HEK293 (cell line): Measurements from ENCODE around the gene ECM2.

Experiments used
- CTCF ChIA-PET: fragments of 350-600 bp; formaldehyde crosslinking; extraction: SDS; loops from one replicate; lab custom pipeline; 2021; ENCODE audit warnings: antibody characterized with exemption; lab: Yijun Ruan, JAX
- POLR2A ChIA-PET: fragments of 300-600 bp; formaldehyde crosslinking; extraction: SDS; loops from one replicate; lab custom pipeline; 2020; ENCODE audit warnings: antibody characterized with exemption, inconsistent platforms; lab: Yijun Ruan, JAX
- H3K27ac ChIP-seq: fragments of 200-500 bp; sonication (Bioruptor generic); 2 replicates; pipeline ENCODE4 v1.5.1; 2014; ENCODE audit warnings: low read depth, low read length, control low read depth, inconsistent platforms; ENCODE audit errors: extremely low read depth
- H3K36me3 ChIP-seq, 2 experiments: fragments of 200-500 bp in 1 of 2; sonication (Bioruptor generic) in 1 of 2; 1 replicate in 1 of 2; 2 replicates in 1 of 2; pipeline ENCODE4 v1.5.1; 2014 to 2017; ENCODE audit warnings: inconsistent platforms in 2 of 2, low read length in 2 of 2; ENCODE audit not compliant: control insufficient read depth in 2 of 2, insufficient read depth in 1 of 2
- H3K4me1 ChIP-seq: fragments of 200-500 bp; sonication (Bioruptor generic); 2 replicates; pipeline ENCODE4 v1.5.1; 2014; ENCODE audit warnings: mild to moderate bottlenecking, low read length, inconsistent platforms; ENCODE audit not compliant: control insufficient read depth, insufficient read depth
- H3K4me3 ChIP-seq: 2 replicates; pipeline ENCODE4 v1.5.1; 2011; ENCODE audit warnings: low read depth, mild to moderate bottlenecking, control low read depth, low read length, moderate library complexity
- H3K9me3 ChIP-seq: fragments of 200-500 bp; sonication (Bioruptor generic); 2 replicates; pipeline ENCODE4 v1.5.1; 2014; ENCODE audit warnings: low read depth, low read length, inconsistent platforms; ENCODE audit not compliant: control insufficient read depth, insufficient read depth
- KLF9 ChIP-seq: fragments of 450-650 bp; formaldehyde crosslinking; IDR thresholded peaks from 2 replicates; pipeline ENCODE4 v1.5.1; 2016; ENCODE audit warnings: missing biosample characterization, missing genetic modification characterization, low read depth
- MEIS1 ChIP-seq: sonication (generic); formaldehyde crosslinking; IDR thresholded peaks from 2 replicates; pipeline ENCODE4 v1.8.1; 2022; ENCODE audit warnings: missing genetic modification reagents, mild to moderate bottlenecking, borderline replicate concordance
- TRIM28 ChIP-seq: IDR thresholded peaks from 2 replicates; pipeline ENCODE4 v1.6.1; 2011; ENCODE audit warnings: low read length, control low read depth, borderline replicate concordance
- ZNF239 ChIP-seq: fragments of 450-650 bp; formaldehyde crosslinking; IDR thresholded peaks from 2 replicates; pipeline ENCODE4 v1.5.1; 2016; ENCODE audit warnings: missing biosample characterization, missing genetic modification characterization
- ZNF530 ChIP-seq: fragments of 450-650 bp; formaldehyde crosslinking; IDR thresholded peaks from 2 replicates; pipeline ENCODE4 v1.5.1; 2016; ENCODE audit warnings: low read depth, missing biosample characterization, missing genetic modification characterization
- ZNF626 ChIP-seq: fragments of 450-650 bp; sonication (Bioruptor Pico); formaldehyde crosslinking; IDR thresholded peaks from 2 replicates; pipeline ENCODE4 v1.5.1; 2018; ENCODE audit warnings: missing biosample characterization, missing genetic modification characterization, inconsistent platforms
- ZNF629 ChIP-seq: fragments of 450-650 bp; formaldehyde crosslinking; IDR thresholded peaks from 2 replicates; pipeline ENCODE4 v1.5.1; 2017; ENCODE audit warnings: missing biosample characterization, missing genetic modification characterization
- TF ChIP-seq, protein P1 (sequence below): fragments of 450-650 bp; formaldehyde crosslinking; IDR thresholded peaks from 2 replicates; pipeline ENCODE4 v1.5.1; 2017; ENCODE audit warnings: missing biosample characterization, missing genetic modification characterization
- TF ChIP-seq, protein P2 (sequence below): fragments of 450-650 bp; formaldehyde crosslinking; IDR thresholded peaks from 2 replicates; pipeline ENCODE4 v1.5.1; 2016; ENCODE audit warnings: missing biosample characterization, missing genetic modification characterization
- TF ChIP-seq, protein P3 (sequence below): fragments of 450-650 bp; formaldehyde crosslinking; IDR thresholded peaks from 2 replicates; pipeline ENCODE4 v1.5.1; 2016; ENCODE audit warnings: missing biosample characterization, missing genetic modification characterization, low read depth
- TF ChIP-seq, protein P4 (sequence below): fragments of 450-650 bp; formaldehyde crosslinking; IDR thresholded peaks from 2 replicates; pipeline ENCODE4 v1.5.1; 2016; ENCODE audit warnings: missing biosample characterization, missing genetic modification characterization
- TF ChIP-seq, protein P5 (sequence below): fragments of 450-650 bp; formaldehyde crosslinking; IDR thresholded peaks from 2 replicates; pipeline ENCODE4 v1.5.1; 2016; ENCODE audit warnings: missing biosample characterization, missing genetic modification characterization, low read depth

The ECM2 gene

DNA sequence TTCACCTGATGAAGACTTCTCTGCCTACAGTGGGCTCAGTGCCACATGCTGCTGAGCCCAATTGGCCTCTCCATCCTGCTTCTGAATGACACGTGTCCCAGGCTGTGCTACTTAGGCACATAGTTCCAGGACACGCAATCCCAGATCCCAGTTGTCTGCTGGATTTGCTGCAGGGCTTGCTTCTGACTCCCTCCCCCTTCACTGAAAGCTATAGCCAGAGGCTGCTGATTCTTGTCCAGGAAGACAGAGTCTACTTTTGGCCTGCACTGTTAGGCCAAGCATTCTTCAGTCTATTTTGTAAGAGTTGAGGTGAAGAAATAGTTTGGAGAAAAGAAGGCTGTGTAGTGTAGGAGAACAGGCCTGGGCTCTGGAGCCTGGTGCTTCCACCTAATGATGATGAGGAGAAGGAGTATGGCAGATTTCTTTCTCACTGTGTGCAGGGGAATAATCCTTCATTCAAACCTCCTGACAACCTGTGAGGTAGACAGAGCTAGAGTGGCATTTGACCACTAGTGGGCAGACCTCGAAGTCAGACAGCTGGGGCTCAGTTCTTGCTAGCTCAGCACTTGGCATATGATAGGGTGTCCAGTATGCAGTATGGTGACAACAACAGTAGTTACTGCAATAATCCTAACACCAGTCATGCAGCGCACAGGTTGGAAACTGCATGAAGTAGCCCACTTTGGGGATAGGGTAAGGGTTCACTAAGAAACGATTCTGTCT lies 34.0 kb downstream of the ECM2 start:
- Histone ChIP-seq H3K27ac (no peak overlapping the region), H3K9me3 (no peaks in the 10 kb centered on the region), H3K4me1 (no peaks in the 10 kb centered on the region), H3K36me3 (no peaks in the 10 kb centered on the region), H3K4me3 (no peak overlapping the region)
- POLR2A ChIA-PET, result no interaction called here
- CTCF ChIA-PET, result interaction anchor here (0.6 to 1.7 kb wide), 6 partner anchors 11 to 289 kb away, joined by 3 to 5 read pairs (median 4); no protein-coding TSS in a partner anchor
- TF ChIP-seq, protein P1, sequence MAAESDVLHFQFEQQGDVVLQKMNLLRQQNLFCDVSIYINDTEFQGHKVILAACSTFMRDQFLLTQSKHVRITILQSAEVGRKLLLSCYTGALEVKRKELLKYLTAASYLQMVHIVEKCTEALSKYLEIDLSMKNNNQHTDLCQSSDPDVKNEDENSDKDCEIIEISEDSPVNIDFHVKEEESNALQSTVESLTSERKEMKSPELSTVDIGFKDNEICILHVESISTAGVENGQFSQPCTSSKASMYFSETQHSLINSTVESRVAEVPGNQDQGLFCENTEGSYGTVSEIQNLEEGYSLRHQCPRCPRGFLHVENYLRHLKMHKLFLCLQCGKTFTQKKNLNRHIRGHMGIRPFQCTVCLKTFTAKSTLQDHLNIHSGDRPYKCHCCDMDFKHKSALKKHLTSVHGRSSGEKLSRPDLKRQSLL (tag by site-specific recombination), result no peak
- TF ChIP-seq, protein P2, sequence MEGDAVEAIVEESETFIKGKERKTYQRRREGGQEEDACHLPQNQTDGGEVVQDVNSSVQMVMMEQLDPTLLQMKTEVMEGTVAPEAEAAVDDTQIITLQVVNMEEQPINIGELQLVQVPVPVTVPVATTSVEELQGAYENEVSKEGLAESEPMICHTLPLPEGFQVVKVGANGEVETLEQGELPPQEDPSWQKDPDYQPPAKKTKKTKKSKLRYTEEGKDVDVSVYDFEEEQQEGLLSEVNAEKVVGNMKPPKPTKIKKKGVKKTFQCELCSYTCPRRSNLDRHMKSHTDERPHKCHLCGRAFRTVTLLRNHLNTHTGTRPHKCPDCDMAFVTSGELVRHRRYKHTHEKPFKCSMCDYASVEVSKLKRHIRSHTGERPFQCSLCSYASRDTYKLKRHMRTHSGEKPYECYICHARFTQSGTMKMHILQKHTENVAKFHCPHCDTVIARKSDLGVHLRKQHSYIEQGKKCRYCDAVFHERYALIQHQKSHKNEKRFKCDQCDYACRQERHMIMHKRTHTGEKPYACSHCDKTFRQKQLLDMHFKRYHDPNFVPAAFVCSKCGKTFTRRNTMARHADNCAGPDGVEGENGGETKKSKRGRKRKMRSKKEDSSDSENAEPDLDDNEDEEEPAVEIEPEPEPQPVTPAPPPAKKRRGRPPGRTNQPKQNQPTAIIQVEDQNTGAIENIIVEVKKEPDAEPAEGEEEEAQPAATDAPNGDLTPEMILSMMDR (tag by site-specific recombination), result peak; percentile 25; the same call in 1 of the 2 replicates

DNA sequence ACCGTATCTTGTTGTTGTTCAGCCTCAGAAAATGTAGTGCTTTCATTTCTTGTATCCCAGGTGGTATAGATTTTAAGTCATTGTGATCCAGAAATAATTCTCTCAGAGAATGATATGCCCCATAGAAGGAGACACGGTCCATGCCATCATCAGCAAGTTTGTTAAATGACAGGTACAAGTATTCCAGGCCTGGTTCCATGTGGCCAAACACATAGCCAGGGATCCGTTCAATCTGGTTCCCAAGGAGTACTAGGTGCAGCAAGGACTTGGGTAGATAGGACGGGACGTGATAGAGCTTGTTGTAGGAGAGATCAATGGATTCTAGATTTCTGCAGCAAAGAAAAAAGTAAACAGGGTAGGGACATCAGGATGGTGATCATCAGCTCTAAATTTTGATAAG lies 35.1 kb downstream of the ECM2 start:
- POLR2A ChIA-PET, result no interaction called here
- CTCF ChIA-PET, result interaction anchor here (0.7 to 1.1 kb wide), 5 partner anchors 15 to 127 kb away, joined by 3 to 7 read pairs (median 3); no protein-coding TSS in a partner anchor

More for the DNA sequence above, 35.1 kb downstream of the ECM2 start:
- no peaks in the 10 kb centered on the region for H3K9me3 ChIP-seq
- TF ChIP-seq TRIM28, result no peak
- TF ChIP-seq, protein P3, sequence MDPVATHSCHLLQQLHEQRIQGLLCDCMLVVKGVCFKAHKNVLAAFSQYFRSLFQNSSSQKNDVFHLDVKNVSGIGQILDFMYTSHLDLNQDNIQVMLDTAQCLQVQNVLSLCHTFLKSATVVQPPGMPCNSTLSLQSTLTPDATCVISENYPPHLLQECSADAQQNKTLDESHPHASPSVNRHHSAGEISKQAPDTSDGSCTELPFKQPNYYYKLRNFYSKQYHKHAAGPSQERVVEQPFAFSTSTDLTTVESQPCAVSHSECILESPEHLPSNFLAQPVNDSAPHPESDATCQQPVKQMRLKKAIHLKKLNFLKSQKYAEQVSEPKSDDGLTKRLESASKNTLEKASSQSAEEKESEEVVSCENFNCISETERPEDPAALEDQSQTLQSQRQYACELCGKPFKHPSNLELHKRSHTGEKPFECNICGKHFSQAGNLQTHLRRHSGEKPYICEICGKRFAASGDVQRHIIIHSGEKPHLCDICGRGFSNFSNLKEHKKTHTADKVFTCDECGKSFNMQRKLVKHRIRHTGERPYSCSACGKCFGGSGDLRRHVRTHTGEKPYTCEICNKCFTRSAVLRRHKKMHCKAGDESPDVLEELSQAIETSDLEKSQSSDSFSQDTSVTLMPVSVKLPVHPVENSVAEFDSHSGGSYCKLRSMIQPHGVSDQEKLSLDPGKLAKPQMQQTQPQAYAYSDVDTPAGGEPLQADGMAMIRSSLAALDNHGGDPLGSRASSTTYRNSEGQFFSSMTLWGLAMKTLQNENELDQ (tag by site-specific recombination), result no peak
- TF ChIP-seq ZNF626 (tag by site-specific recombination), result no peak
- TF ChIP-seq KLF9 (tag by site-specific recombination), result no peak
- TF ChIP-seq, protein P4, sequence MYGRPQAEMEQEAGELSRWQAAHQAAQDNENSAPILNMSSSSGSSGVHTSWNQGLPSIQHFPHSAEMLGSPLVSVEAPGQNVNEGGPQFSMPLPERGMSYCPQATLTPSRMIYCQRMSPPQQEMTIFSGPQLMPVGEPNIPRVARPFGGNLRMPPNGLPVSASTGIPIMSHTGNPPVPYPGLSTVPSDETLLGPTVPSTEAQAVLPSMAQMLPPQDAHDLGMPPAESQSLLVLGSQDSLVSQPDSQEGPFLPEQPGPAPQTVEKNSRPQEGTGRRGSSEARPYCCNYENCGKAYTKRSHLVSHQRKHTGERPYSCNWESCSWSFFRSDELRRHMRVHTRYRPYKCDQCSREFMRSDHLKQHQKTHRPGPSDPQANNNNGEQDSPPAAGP, result no peak
- no peak for TF ChIP-seq ZNF239 (tag by site-specific recombination)
- TF ChIP-seq MEIS1 (CRISPR knock-in tag), result no peak
- no peak for TF ChIP-seq ZNF629 (tag by site-specific recombination)
- no peak for TF ChIP-seq ZNF530 (tag by site-specific recombination)
- TF ChIP-seq, protein P5, sequence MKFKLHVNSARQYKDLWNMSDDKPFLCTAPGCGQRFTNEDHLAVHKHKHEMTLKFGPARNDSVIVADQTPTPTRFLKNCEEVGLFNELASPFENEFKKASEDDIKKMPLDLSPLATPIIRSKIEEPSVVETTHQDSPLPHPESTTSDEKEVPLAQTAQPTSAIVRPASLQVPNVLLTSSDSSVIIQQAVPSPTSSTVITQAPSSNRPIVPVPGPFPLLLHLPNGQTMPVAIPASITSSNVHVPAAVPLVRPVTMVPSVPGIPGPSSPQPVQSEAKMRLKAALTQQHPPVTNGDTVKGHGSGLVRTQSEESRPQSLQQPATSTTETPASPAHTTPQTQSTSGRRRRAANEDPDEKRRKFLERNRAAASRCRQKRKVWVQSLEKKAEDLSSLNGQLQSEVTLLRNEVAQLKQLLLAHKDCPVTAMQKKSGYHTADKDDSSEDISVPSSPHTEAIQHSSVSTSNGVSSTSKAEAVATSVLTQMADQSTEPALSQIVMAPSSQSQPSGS (tag by site-specific recombination), result no peak
- TF ChIP-seq, protein P2 (tag by site-specific recombination), result no peak
- TF ChIP-seq, all 188 proteins: peak for 0
- Histone ChIP-seq H3K4me1 (no peaks in the 10 kb centered on the region), H3K36me3 (no peaks in the 10 kb centered on the region), H3K27ac (no peak overlapping the region), H3K4me3 (no peak overlapping the region)
